GM12878 (cell line): ENCODE measurements around the gene C10orf90.

Source experiments
- KDM1A ChIP-seq: fragments of 200-600 bp; sonication (generic); IDR thresholded peaks from 2 replicates; pipeline ENCODE4 v1.6.1; 2016; ENCODE audit warnings: borderline replicate concordance
- NFYB ChIP-seq: IDR thresholded peaks from 2 replicates; pipeline ENCODE4 v1.6.1; 2011; ENCODE audit warnings: low read depth, mild to moderate bottlenecking, low read length, improper control_type of control experiment, moderate library complexity; ENCODE audit not compliant: insufficient read depth

GRCh38 chr10:126448091-126448490 is 222.4 kb downstream of the C10orf90 start:
- TF ChIP-seq NFYB = no peak
- TF ChIP-seq KDM1A = no peak
